ENCODE results near the gene HMGCR.

The HMGCR gene

GRCh38 chr5:75356719-75357118 lies 19.7 kb downstream of the HMGCR start:
- H3K4me3 ChIP-seq (replicated peaks; ENCODE audit: low read depth, low read length) = no peak overlapping the region
- H3K27me3 ChIP-seq (replicated peaks; ENCODE audit: control insufficient read depth, insufficient read depth, low read length) = no peaks in the 10 kb centered on the region
- H3K36me3 ChIP-seq (ENCODE audit: control insufficient read depth, insufficient read depth, low read length) = peaks cover 24% of the 10 kb centered on the region
- no peak for TF ChIP-seq CTCF (IDR thresholded peaks at IDR 0.05; ENCODE audit: insufficient read depth, low read length, poor library complexity, severe bottlenecking)
- DNase-seq (ENCODE audit: extremely low read depth, insufficient read length) = no peak

GRCh38 chr5:75358117-75358516 lies 21.1 kb downstream of the HMGCR start:
- Histone ChIP-seq H3K36me3 (ENCODE audit: control insufficient read depth, insufficient read depth, low read length) (peaks cover 24% of the 10 kb centered on the region), H3K4me3 (replicated peaks; ENCODE audit: low read depth, low read length) (no peak overlapping the region), H3K27me3 (replicated peaks; ENCODE audit: control insufficient read depth, insufficient read depth, low read length) (no peaks in the 10 kb centered on the region)
- no peak for DNase-seq (ENCODE audit: extremely low read depth, insufficient read length)
- TF ChIP-seq CTCF (IDR thresholded peaks at IDR 0.05; ENCODE audit: insufficient read depth, low read length, poor library complexity, severe bottlenecking) = no peak

- TF ChIP-seq CTCF (IDR thresholded peaks at IDR 0.05; ENCODE audit: insufficient read depth, low read length, poor library complexity, severe bottlenecking) = no peak
- no peaks in the 10 kb centered on the region for H3K27me3 ChIP-seq (replicated peaks; ENCODE audit: control insufficient read depth, insufficient read depth, low read length)
- H3K36me3 ChIP-seq (ENCODE audit: control insufficient read depth, insufficient read depth, low read length) = peaks cover 20% of the 10 kb centered on the region
- H3K4me3 ChIP-seq (replicated peaks; ENCODE audit: low read depth, low read length) = no peak overlapping the region
- DNase-seq (ENCODE audit: extremely low read depth, insufficient read length) = no peak
Observed at GRCh38 chr5:75361310-75361709, 24.3 kb downstream of the HMGCR start.

GRCh38 chr5:75362474-75362975 lies 25.5 kb downstream of the HMGCR start:
- Histone ChIP-seq H3K27me3 (replicated peaks; ENCODE audit: control insufficient read depth, insufficient read depth, low read length) (no peaks in the 10 kb centered on the region), H3K4me3 (replicated peaks; ENCODE audit: low read depth, low read length) (no peak overlapping the region), H3K36me3 (ENCODE audit: control insufficient read depth, insufficient read depth, low read length) (peaks cover 13% of the 10 kb centered on the region)
- TF ChIP-seq CTCF (IDR thresholded peaks at IDR 0.05; ENCODE audit: insufficient read depth, low read length, poor library complexity, severe bottlenecking) = no peak
- no peak for DNase-seq (ENCODE audit: extremely low read depth, insufficient read length)

GRCh38 chr5:75363111-75363510 lies 26.1 kb downstream of the HMGCR start:
- TF ChIP-seq CTCF (IDR thresholded peaks at IDR 0.05; ENCODE audit: insufficient read depth, low read length, poor library complexity, severe bottlenecking) = no peak
- Histone ChIP-seq H3K27me3 (replicated peaks; ENCODE audit: control insufficient read depth, insufficient read depth, low read length) (no peaks in the 10 kb centered on the region), H3K36me3 (ENCODE audit: control insufficient read depth, insufficient read depth, low read length) (peaks cover 11% of the 10 kb centered on the region), H3K4me3 (replicated peaks; ENCODE audit: low read depth, low read length) (no peak overlapping the region)
- DNase-seq (ENCODE audit: extremely low read depth, insufficient read length) = no peak

All from GM06990 (cell line).